Naive B cell (primary cell): ENCODE results near the gene NFYA. TPM values are rescaled to one million over a fixed set of nuclear protein-coding genes. Genes with fewer than 3 reads are reported as not detected.

Source experiments
- ATAC-seq, 2 donors: fragments of 150-1000 bp; cut with Tn5 transposase; 2 replicates each; pipeline ENCODE4 v1.10.0; 2021; ENCODE audit warnings: low read depth in 2 of 2, mild to moderate bottlenecking in 2 of 2, moderate library complexity in 2 of 2
- DNase-seq: peaks from one replicate; pipeline ENCODE4 v3.0.0; 2022
- H3K27ac Mint-ChIP-seq, 6 donors: one replicate each; pipeline ENCODE4 v1.8.0; 2020 to 2022; ENCODE audit warnings: mild to moderate bottlenecking in 6 of 6, mixed read lengths in 6 of 6, moderate library complexity in 5 of 6, inconsistent platforms in 2 of 6
- H3K27me3 Mint-ChIP-seq, 3 donors: one replicate each; pipeline ENCODE4 v1.8.0; 2021 to 2022; ENCODE audit warnings: mixed read lengths in 3 of 3, mild to moderate bottlenecking in 1 of 3
- H3K36me3 Mint-ChIP-seq, 2 donors: one replicate each; pipeline ENCODE4 v1.8.0; 2020 to 2022; ENCODE audit warnings: mixed read lengths in 2 of 2, inconsistent platforms in 1 of 2, mild to moderate bottlenecking in 1 of 2
- H3K4me1 Mint-ChIP-seq, 3 donors: one replicate each; pipeline ENCODE4 v1.8.0; 2020 to 2022; ENCODE audit warnings: mixed read lengths in 3 of 3, inconsistent platforms in 1 of 3, mild to moderate bottlenecking in 1 of 3, moderate library complexity in 1 of 3
- H3K4me3 Mint-ChIP-seq, 8 donors: one replicate each; pipeline ENCODE4 v1.8.0; 2020 to 2022; ENCODE audit warnings: mild to moderate bottlenecking in 8 of 8, mixed read lengths in 8 of 8, moderate library complexity in 8 of 8, inconsistent platforms in 2 of 8
- H3K9me3 Mint-ChIP-seq, 7 donors: one replicate each; pipeline ENCODE4 v1.8.0; 2020 to 2022; ENCODE audit warnings: mixed read lengths in 7 of 7, mild to moderate bottlenecking in 5 of 7, inconsistent platforms in 2 of 7, moderate library complexity in 1 of 7
- polyA plus RNA-seq, 6 donors: library from polyadenylated mRNA; unstranded; fragments of 300-500 nt; fragmentation: Illumina TruSeq; gene quantifications; one replicate each; pipeline ENCODE4 v1.2.3, GENCODE V29; 2021; ENCODE audit warnings: low read depth in 6 of 6

The NFYA gene
- polyA plus RNA-seq, result 10 to 100 TPM; 23.0 to 47.1 (median 28.9) TPM

DNA sequence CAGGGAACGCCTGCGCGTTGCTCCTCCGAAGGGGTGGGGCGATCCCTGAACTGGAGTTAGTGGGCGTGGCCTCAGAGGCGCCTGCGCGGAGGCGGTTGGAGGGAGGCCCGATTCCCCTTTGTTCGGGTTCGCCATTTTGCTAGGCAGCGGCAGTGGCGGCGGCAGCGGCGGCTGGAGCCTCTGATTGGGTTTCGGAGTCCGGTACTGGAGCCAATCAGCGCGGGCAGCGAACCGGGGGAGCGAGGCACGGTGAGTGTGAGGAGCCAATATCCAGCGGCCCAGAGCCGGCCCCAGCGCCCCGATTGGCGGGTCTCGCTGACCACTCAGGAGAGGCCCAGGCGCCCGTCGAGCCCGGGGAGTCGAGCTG, at the start of gene NFYA:
Gene NFYA (plus strand): TSS at position 139 of the 367 bp plus-strand sequence. CDS start 6,116 bp downstream, outside the sequence.
- H3K27me3 Mint-ChIP-seq, result no peaks in the 10 kb centered on the region
- no peaks in the 10 kb centered on the region for H3K9me3 Mint-ChIP-seq
- H3K4me3 Mint-ChIP-seq, result peak within 1 kb of the TSS; percentile 92 to 99 (median 98)
- H3K36me3 Mint-ChIP-seq, result peaks cover 0 to 2% of the 10 kb centered on the region in 2 donors
- peaks cover 34 to 51% (median 44%) of the 10 kb centered on the region in 3 donors for H3K4me1 Mint-ChIP-seq
- H3K27ac Mint-ChIP-seq, result peak within 1 kb of the TSS; percentile 97 to 99 (median 98)
- ATAC-seq, result peak; percentile 64 to 66
- peak; percentile 100 for DNase-seq

- Mint-ChIP-seq H3K9me3 (peaks cover 0 to 3% (median 0%) of the 10 kb centered on the region in 7 donors), H3K27me3 (peaks cover 0 to 7% (median 6%) of the 10 kb centered on the region in 3 donors), H3K36me3 (peaks cover 0 to 6% of the 10 kb centered on the region in 2 donors), H3K27ac (no peak overlapping the region), H3K4me3 (no peak overlapping the region), H3K4me1 (peaks cover 10 to 12% (median 11%) of the 10 kb centered on the region in 3 donors)
- ATAC-seq (no peak), DNase-seq (no peak)
These were observed 49.7 kb upstream of the NFYA start for GRCh38 chr6:41023114-41023513.

DNA sequence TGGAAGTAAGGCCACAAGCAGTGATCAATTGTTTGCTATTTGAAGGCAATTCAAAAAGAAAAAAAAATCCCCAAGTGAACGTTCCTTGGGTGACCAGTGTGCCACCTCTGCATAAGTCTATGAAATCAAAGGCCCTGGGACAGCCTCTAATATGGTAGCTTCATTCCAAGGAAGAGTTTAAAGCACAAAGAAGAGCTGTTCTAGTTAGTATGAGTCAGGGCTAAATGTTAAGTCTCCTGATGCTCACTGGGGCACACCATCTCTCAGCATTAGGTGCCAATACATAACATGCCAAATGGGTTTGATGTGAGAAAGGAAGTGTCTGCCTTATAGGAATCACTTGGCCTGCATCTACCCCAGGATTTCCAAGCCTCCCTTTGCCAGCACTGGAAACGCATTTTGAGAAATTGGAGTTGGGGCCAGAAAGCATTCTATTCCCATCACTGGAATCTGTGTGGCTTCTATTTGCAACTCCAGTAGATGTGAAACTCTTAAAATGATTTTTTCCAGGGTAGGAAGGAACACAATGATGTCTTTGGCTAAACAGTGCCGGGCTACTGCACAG, 46.7 kb upstream of the NFYA start:
- ATAC-seq (no peak), DNase-seq (no peak)
- Mint-ChIP-seq H3K27ac (peak overlapping the region in 1 of 6 donors; percentile 41), H3K36me3 (no peaks in the 10 kb centered on the region), H3K27me3 (no peaks in the 10 kb centered on the region), H3K4me1 (peaks cover 23 to 27% (median 24%) of the 10 kb centered on the region in 3 donors), H3K4me3 (peak overlapping the region in 3 of 8 donors; percentile 15 to 73 (median 64)), H3K9me3 (no peaks in the 10 kb centered on the region)

DNA sequence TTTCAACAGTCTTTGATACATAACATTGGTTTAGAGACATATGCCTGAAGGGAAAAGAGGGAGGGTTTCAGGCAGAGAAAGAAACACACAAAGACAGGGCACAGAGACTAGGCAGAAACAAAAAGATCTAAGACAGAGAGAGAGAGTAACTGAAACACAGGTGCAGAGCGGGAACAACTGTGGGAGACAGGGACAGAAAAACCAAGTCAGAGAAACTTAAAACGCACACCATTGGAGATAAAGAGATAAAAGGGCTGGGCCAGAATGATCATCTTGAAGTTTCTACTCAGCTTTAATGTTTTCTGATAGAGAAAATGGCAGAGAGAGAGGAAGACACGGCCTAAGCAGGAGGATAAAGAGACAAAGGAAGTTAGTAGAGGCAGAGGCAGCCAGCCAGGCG, 45.5 kb upstream of the NFYA start:
- Mint-ChIP-seq H3K27ac (peak overlapping the region in 5 of 6 donors; percentile 10 to 96 (median 69)), H3K9me3 (no peaks in the 10 kb centered on the region), H3K4me3 (peak overlapping the region; percentile 79 to 96 (median 86)), H3K36me3 (no peaks in the 10 kb centered on the region), H3K4me1 (peaks cover 23 to 29% (median 25%) of the 10 kb centered on the region in 3 donors), H3K27me3 (no peaks in the 10 kb centered on the region)
- ATAC-seq (no peak), DNase-seq (no peak)

DNA sequence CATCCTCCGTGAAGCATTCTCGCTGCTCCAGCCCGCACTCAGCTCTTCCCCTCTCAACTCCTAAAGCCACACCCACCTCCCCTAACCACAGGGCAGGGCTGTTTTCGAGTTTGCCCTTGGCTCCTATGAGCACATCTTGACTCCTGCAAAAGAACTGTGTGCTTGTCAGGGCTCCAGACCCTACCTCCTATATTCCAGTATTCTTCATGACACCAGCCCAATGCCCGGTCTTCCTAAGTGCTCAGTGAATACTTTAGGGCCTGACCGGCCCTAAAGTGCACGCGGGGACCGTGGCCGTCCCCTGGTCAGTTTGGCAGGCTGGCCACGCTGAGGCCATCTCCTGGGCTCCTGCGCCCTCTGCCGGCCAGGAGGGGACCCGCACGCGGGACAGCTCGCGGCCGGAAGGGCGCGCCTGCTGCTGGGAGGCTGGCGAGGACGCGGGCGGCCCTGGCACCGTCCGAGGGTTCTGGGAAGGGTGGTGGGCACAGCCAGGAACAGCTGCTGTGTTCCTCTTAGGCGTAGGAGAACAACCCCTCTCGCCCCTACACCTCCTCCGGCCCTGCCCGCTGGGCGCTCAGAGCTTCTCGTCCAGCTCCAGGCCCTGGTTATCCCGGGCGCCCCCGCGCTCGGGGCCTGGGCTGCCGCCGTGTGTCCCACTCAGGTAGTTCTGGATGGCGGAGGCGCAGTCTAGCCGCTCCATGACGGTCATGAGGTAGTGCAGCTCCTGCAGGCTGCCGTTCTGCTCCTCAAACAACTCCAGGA, 44.8 kb upstream of the NFYA start:
- Mint-ChIP-seq H3K4me1 (peaks cover 23 to 29% (median 25%) of the 10 kb centered on the region in 3 donors), H3K9me3 (no peaks in the 10 kb centered on the region), H3K27me3 (no peaks in the 10 kb centered on the region), H3K36me3 (no peaks in the 10 kb centered on the region), H3K27ac (peak overlapping the region; percentile 3 to 96 (median 73)), H3K4me3 (peak overlapping the region; percentile 79 to 96 (median 87))
- DNase-seq, result peak; percentile 66
- peak; percentile 83 to 85 for ATAC-seq

GRCh38 chr6:41028561-41029412, 44.0 kb upstream of the NFYA start:
- Mint-ChIP-seq H3K4me3 (peak overlapping the region; percentile 79 to 96 (median 87)), H3K27me3 (no peaks in the 10 kb centered on the region), H3K9me3 (no peaks in the 10 kb centered on the region), H3K36me3 (no peaks in the 10 kb centered on the region), H3K4me1 (peaks cover 23 to 29% (median 25%) of the 10 kb centered on the region in 3 donors), H3K27ac (peak overlapping the region in 5 of 6 donors; percentile 2 to 85 (median 74))
- no peak for DNase-seq
- ATAC-seq, result no peak

- no peak for ATAC-seq
- peaks cover 0 to 3% of the 10 kb centered on the region in 2 donors for H3K36me3 Mint-ChIP-seq
These were observed 39.9 kb upstream of the NFYA start for GRCh38 chr6:41032830-41033229.

DNA sequence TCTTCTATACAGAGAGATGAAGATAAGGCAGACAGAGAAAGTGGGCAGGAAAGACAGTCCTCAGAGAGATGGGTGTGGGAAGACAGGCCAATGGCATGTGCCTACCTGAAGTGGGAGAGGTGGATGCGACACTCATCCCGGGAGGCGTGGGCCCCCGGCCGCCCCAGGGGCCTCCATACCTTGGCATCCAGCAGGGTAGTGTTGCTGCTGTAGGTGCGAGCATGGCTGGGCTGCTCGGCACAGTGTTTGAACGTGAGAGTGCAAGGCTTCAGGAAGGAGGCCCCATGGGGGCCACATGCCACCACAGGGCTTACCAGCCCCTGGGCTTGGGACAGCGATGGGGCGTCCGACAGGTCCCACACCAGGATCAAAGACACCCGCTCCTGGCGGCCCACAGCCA, 39.0 kb upstream of the NFYA start:
- no peak for ATAC-seq
- H3K4me3 Mint-ChIP-seq, result no peak overlapping the region
- DNase-seq, result no peak
- peaks cover 0 to 3% of the 10 kb centered on the region in 2 donors for H3K36me3 Mint-ChIP-seq
- H3K27ac Mint-ChIP-seq, result no peak overlapping the region
- no peaks in the 10 kb centered on the region for H3K9me3 Mint-ChIP-seq
- no peaks in the 10 kb centered on the region for H3K27me3 Mint-ChIP-seq
- peaks cover 7 to 14% (median 11%) of the 10 kb centered on the region in 3 donors for H3K4me1 Mint-ChIP-seq

More at GRCh38 chr6:41032830-41033229, 39.9 kb upstream of the NFYA start:
- Mint-ChIP-seq H3K9me3 (no peaks in the 10 kb centered on the region), H3K27ac (peak overlapping the region in 1 of 6 donors; percentile 37), H3K4me1 (peaks cover 13 to 20% (median 17%) of the 10 kb centered on the region in 3 donors), H3K27me3 (no peaks in the 10 kb centered on the region), H3K4me3 (no peak overlapping the region)
- no peak for DNase-seq

DNA sequence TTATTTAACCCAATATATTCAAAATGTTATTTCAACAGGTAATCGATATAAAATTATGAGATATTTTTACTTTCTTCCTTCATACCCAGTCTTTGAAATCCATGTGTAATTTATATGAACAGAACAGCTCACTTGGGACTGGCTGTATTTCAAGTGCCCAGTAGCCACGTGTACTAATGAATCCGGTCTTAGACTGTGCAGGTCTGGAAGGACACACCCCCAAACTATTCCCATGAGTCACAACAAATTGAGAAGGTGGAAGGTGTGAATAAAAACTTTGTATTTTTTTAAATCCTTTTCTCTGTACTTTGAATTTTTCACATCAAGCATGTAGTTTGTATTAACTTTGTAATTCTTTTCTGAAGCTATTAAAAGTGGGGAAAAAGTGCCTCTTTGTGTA, 36.6 kb upstream of the NFYA start:
- Mint-ChIP-seq H3K27ac (no peak overlapping the region), H3K9me3 (no peaks in the 10 kb centered on the region), H3K27me3 (no peaks in the 10 kb centered on the region)

DNA sequence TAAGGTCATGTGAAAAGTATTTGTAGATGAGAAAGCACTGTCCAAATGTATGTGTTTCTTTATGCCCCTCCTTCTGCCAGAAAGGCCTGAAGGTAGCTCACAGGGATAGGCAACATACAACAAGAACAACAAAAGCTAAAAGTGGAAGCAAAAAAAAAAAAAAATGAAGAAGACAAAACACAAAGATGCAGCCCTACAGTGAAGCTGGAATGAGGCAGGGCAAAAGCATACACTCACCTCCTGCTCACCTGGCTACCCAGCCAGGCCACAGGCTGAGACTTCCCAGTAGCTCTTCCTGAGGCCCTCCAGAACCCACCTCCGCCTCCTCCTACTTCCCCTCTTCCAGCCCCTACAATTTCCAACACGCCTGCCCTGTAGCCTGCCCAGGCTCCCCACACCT, 36.2 kb upstream of the NFYA start:
- no peak overlapping the region for H3K4me3 Mint-ChIP-seq
- peak overlapping the region in 1 of 6 donors; percentile 94 for H3K27ac Mint-ChIP-seq
- H3K4me1 Mint-ChIP-seq, result no peaks in the 10 kb centered on the region
- H3K36me3 Mint-ChIP-seq, result peaks cover 0 to 3% of the 10 kb centered on the region in 2 donors
- no peaks in the 10 kb centered on the region for H3K27me3 Mint-ChIP-seq
- ATAC-seq (no peak), DNase-seq (no peak)
- H3K9me3 Mint-ChIP-seq, result no peaks in the 10 kb centered on the region

More for the DNA sequence above, 36.6 kb upstream of the NFYA start:
- Mint-ChIP-seq H3K4me1 (peaks cover 0 to 1% (median 0%) of the 10 kb centered on the region in 3 donors), H3K4me3 (no peak overlapping the region), H3K36me3 (peaks cover 0 to 3% of the 10 kb centered on the region in 2 donors)
- no peak for ATAC-seq
- no peak for DNase-seq

DNA sequence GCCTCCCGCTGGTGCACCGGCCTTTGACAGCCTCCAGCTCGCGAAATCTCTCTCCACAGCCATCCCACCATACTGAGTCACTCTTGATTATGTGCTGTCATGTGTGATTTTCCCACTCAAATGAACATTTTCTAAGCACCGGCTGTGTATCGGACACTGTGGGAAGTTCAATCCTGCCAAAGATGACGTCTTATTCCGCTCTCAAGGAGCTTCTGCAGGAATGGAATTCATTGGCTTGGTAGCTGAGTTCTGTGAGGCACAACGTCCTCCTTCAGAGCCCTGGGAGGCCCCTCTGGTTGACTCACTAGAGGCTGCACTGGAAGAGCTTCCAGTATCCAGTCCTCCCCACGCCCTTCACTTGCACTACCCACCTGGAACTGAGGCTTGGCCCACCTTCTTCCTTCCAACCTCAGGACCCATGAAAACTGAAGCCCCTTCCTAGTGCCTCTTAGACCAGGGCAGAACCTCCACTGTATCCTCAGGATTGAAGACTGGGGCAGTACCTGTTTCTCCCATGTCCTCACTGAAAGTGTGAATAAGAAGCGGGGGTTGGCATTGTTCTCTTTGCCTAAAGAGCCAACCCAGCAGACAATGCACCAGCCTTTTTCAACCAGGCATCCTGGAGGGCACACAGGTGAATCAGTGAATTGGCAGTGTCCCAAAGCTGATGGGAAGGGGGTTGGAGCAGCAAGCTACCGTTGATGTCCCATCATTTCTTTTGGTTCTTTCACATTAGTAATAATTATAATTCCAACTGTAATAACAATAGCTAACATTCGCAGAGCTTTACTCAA, 35.5 kb upstream of the NFYA start:
- Mint-ChIP-seq H3K27ac (peak overlapping the region in 1 of 6 donors; percentile 94), H3K4me3 (no peak overlapping the region), H3K27me3 (no peaks in the 10 kb centered on the region), H3K9me3 (no peaks in the 10 kb centered on the region), H3K4me1 (peaks cover 0 to 4% (median 0%) of the 10 kb centered on the region in 3 donors), H3K36me3 (peaks cover 0 to 8% of the 10 kb centered on the region in 2 donors)
- ATAC-seq (no peak), DNase-seq (no peak)

- DNase-seq, result no peak
- peaks cover 0 to 4% (median 0%) of the 10 kb centered on the region in 3 donors for H3K4me1 Mint-ChIP-seq
- H3K27ac Mint-ChIP-seq, result peak overlapping the region in 1 of 6 donors; percentile 54
- peaks cover 0 to 8% of the 10 kb centered on the region in 2 donors for H3K36me3 Mint-ChIP-seq
- H3K9me3 Mint-ChIP-seq, result no peaks in the 10 kb centered on the region
- no peaks in the 10 kb centered on the region for H3K27me3 Mint-ChIP-seq
- H3K4me3 Mint-ChIP-seq, result no peak overlapping the region
- ATAC-seq, result no peak
These were observed 34.6 kb upstream of the NFYA start for GRCh38 chr6:41038205-41038604.
